H1 (cell line): ENCODE data around the gene INPP5J. TPM values are rescaled to one million over a fixed set of nuclear protein-coding genes. Genes with fewer than 3 reads are reported as not detected.

Experiments used
- CTCF ChIA-PET: fragments of 300-600 bp; sonication (Branson Sonifier 250); formaldehyde crosslinking; loops from one replicate; lab custom pipeline; 2021; ENCODE audit not compliant: partially characterized antibody; lab: Charles Lee
- POLR2A ChIA-PET: fragments of 300-600 bp; sonication (Branson Sonifier 250); formaldehyde crosslinking; loops from one replicate; lab custom pipeline; 2021; ENCODE audit warnings: inconsistent platforms; ENCODE audit not compliant: partially characterized antibody; lab: Charles Lee
- DNase-seq, 2 experiments: peaks; one replicate each; pipeline versions ENCODE4 v3.0.0 to v3.0.0-alpha.2; 2010 to 2022; ENCODE audit warnings: low spot score in 2 of 2, low read depth in 1 of 2, mixed read lengths in 1 of 2
- FAIRE-seq: peaks from 2 replicates; lab custom pipeline; 2011; peaks lifted over from hg19 to GRCh38; lab: Jason Lieb, UNC
- H2AFZ ChIP-seq: 2 replicates; pipeline ENCODE4 v1.8.1; 2012; ENCODE audit warnings: low read length, inconsistent platforms
- H2AK5ac ChIP-seq: 2 replicates; pipeline ENCODE4 v1.6.1; 2013; ENCODE audit warnings: low read depth, low read length
- H2BK120ac ChIP-seq: replicated peaks from 2 replicates; pipeline ENCODE3; 2013; ENCODE audit warnings: low read depth, low read length, inconsistent platforms
- H2BK12ac ChIP-seq: 2 replicates; pipeline ENCODE4 v1.6.1; 2013; ENCODE audit warnings: low read depth, low read length
- H2BK15ac ChIP-seq: 2 replicates; pipeline ENCODE4 v1.6.1; 2013; ENCODE audit warnings: low read length
- H2BK20ac ChIP-seq: 2 replicates; pipeline ENCODE4 v1.6.1; 2013; ENCODE audit warnings: low read length
- H2BK5ac ChIP-seq: 2 replicates; pipeline ENCODE4 v1.6.1; 2013; ENCODE audit warnings: low read depth, low read length
- H3K14ac ChIP-seq: 2 replicates; pipeline ENCODE4 v1.6.1; 2013; ENCODE audit warnings: inconsistent platforms; ENCODE audit not compliant: insufficient read length
- H3K18ac ChIP-seq: 2 replicates; pipeline ENCODE4 v1.6.1; 2013; ENCODE audit warnings: low read length; ENCODE audit errors: extremely low read depth
- H3K23ac ChIP-seq: 2 replicates; pipeline ENCODE4 v1.6.1; 2013; ENCODE audit warnings: inconsistent platforms; ENCODE audit not compliant: insufficient read length
- H3K23me2 ChIP-seq: 2 replicates; pipeline ENCODE4 v1.6.1; 2013; ENCODE audit warnings: low read depth, low read length
- H3K27ac ChIP-seq: 2 replicates; pipeline ENCODE4 v1.6.1; 2011; ENCODE audit warnings: low read depth, low read length, inconsistent platforms
- H3K27me3 ChIP-seq, 4 experiments: replicated peaks in 1 of 4; 1 replicate in 1 of 4; 2 replicates in 3 of 4; pipeline versions ENCODE4 v1.6.1 to v1.8.1; 2011 to 2013; ENCODE audit warnings: low read length in 3 of 4, mild to moderate bottlenecking in 3 of 4, inconsistent platforms in 2 of 4, mixed read lengths in 2 of 4, moderate library complexity in 1 of 4; ENCODE audit not compliant: control insufficient read depth in 3 of 4, insufficient read depth in 3 of 4; ENCODE audit errors: extremely low read depth in 1 of 4
- H3K36me3 ChIP-seq, 4 experiments: 2 replicates each; pipeline versions ENCODE4 v1.6.1 to v1.8.1; 2011 to 2013; ENCODE audit warnings: mild to moderate bottlenecking in 4 of 4, low read length in 3 of 4, moderate library complexity in 2 of 4, control low read depth in 1 of 4, inconsistent platforms in 1 of 4; ENCODE audit not compliant: insufficient read depth in 4 of 4, control insufficient read depth in 2 of 4
- H3K4ac ChIP-seq: replicated peaks from 2 replicates; pipeline ENCODE3; 2013; ENCODE audit warnings: low read length, low read depth, mixed read lengths, inconsistent platforms; ENCODE audit not compliant: insufficient read length
- H3K4me1 ChIP-seq, 4 experiments: replicated peaks in 1 of 4; 1 replicate in 1 of 4; 2 replicates in 3 of 4; pipeline versions ENCODE4 v1.6.1 to v1.8.1; 2011 to 2013; ENCODE audit warnings: low read length in 3 of 4, inconsistent platforms in 2 of 4, mixed read lengths in 1 of 4; ENCODE audit not compliant: insufficient read depth in 4 of 4, control insufficient read depth in 3 of 4
- H3K4me2 ChIP-seq, 2 experiments: 2 replicates each; pipeline versions ENCODE4 v1.6.1 to v1.8.1; 2011 to 2013; ENCODE audit warnings: low read depth in 2 of 2, low read length in 2 of 2, control low read depth in 1 of 2, inconsistent platforms in 1 of 2, mild to moderate bottlenecking in 1 of 2; ENCODE audit not compliant: insufficient read depth in 1 of 2
- H3K4me3 ChIP-seq, 4 experiments: fragments of 200-600, 300-600 bp in 1 of 4; sonication (generic), shearing (Covaris generic), sonication (Bioruptor Twin) in 1 of 4; 2 replicates each; pipeline versions ENCODE4 v1.5.1 to v1.8.1; 2011 to 2016; ENCODE audit warnings: low read length in 4 of 4, low read depth in 3 of 4, control low read depth in 2 of 4, inconsistent platforms in 2 of 4, mild to moderate bottlenecking in 2 of 4, mixed read lengths in 1 of 4, moderate library complexity in 1 of 4; ENCODE audit not compliant: insufficient read depth in 2 of 4; ENCODE audit errors: extremely low read depth in 1 of 4
- H3K56ac ChIP-seq: replicated peaks from 2 replicates; pipeline ENCODE3; 2013; ENCODE audit warnings: low read depth, mild to moderate bottlenecking, mixed read lengths, low read length, inconsistent platforms; ENCODE audit not compliant: insufficient read length
- H3K79me1 ChIP-seq: 2 replicates; pipeline ENCODE4 v1.6.1; 2013; ENCODE audit warnings: low read depth, low read length, control low read depth
- H3K79me2 ChIP-seq, 2 experiments: 2 replicates each; pipeline versions ENCODE4 v1.6.1 to v1.8.1; 2012 to 2013; ENCODE audit warnings: low read length in 2 of 2, mild to moderate bottlenecking in 2 of 2, inconsistent platforms in 1 of 2; ENCODE audit not compliant: insufficient read depth in 2 of 2, control insufficient read depth in 1 of 2
- H3K9ac ChIP-seq, 4 experiments: replicated peaks in 1 of 4; 1 replicate in 1 of 4; 2 replicates in 3 of 4; pipeline versions ENCODE4 v1.6.1 to v1.8.1; 2011 to 2013; ENCODE audit warnings: low read depth in 3 of 4, low read length in 3 of 4, control low read depth in 2 of 4, mild to moderate bottlenecking in 2 of 4, moderate library complexity in 2 of 4, inconsistent platforms in 1 of 4; ENCODE audit errors: extremely low read depth in 1 of 4
- H3K9me3 ChIP-seq, 2 experiments: 2 replicates each; pipeline versions ENCODE4 v1.6.1 to v1.8.1; 2012 to 2013; ENCODE audit warnings: mild to moderate bottlenecking in 2 of 2, moderate library complexity in 2 of 2, control low read depth in 1 of 2, inconsistent platforms in 1 of 2, low read depth in 1 of 2, low read length in 1 of 2, mixed read lengths in 1 of 2; ENCODE audit not compliant: insufficient read depth in 2 of 2
- H4K20me1 ChIP-seq, 2 experiments: replicated peaks in 1 of 2; 2 replicates each; pipeline versions ENCODE3 to v1.8.1; 2011 to 2013; ENCODE audit warnings: inconsistent platforms in 2 of 2, low read length in 2 of 2, mild to moderate bottlenecking in 1 of 2; ENCODE audit not compliant: insufficient read depth in 2 of 2, control insufficient read depth in 1 of 2
- H4K5ac ChIP-seq: 2 replicates; pipeline ENCODE4 v1.6.1; 2013; ENCODE audit warnings: low read length, low read depth, mixed read lengths, inconsistent platforms; ENCODE audit not compliant: insufficient read length
- H4K8ac ChIP-seq: 2 replicates; pipeline ENCODE4 v1.8.0; 2013; ENCODE audit warnings: mild to moderate bottlenecking, moderate library complexity, low read length, inconsistent platforms; ENCODE audit not compliant: insufficient read depth; ENCODE audit errors: extremely low read depth
- H4K91ac ChIP-seq: replicated peaks from 2 replicates; pipeline ENCODE3; 2013; ENCODE audit warnings: low read length, mixed read lengths, inconsistent platforms; ENCODE audit not compliant: insufficient read length
- CBX5 ChIP-seq: fragments of 300-800, 300-1000 bp; sonication (generic); IDR thresholded peaks from 2 replicates; pipeline ENCODE4 v1.7.1; 2016; ENCODE audit warnings: antibody characterized with exemption, low read length, low read depth
- CBX8 ChIP-seq: fragments of 300-800, 300-1000 bp; sonication (generic); IDR thresholded peaks from 2 replicates; pipeline ENCODE4 v1.7.1; 2016; ENCODE audit warnings: low read depth, low read length, borderline replicate concordance
- CHD2 ChIP-seq: IDR thresholded peaks from 2 replicates; pipeline ENCODE4 v1.6.1; 2012; ENCODE audit warnings: low read length, improper control_type of control experiment
- CTBP2 ChIP-seq: IDR thresholded peaks from 2 replicates; pipeline ENCODE4 v1.7.0; 2011; ENCODE audit warnings: borderline replicate concordance, mild to moderate bottlenecking, moderate library complexity, mixed read lengths, low read length; ENCODE audit not compliant: insufficient read depth, insufficient read length
- EZH2 ChIP-seq: fragments of 200-600 bp; sonication (generic); IDR thresholded peaks from 2 replicates; pipeline ENCODE4 v1.7.1; 2012; ENCODE audit warnings: low read depth, mild to moderate bottlenecking, moderate library complexity, low read length, inconsistent platforms; ENCODE audit not compliant: severe bottlenecking
- JUND ChIP-seq: IDR thresholded peaks from 2 replicates; pipeline ENCODE4 v1.6.1; 2011; ENCODE audit warnings: mild to moderate bottlenecking, improper control_type of control experiment, low read length
- NRF1 ChIP-seq: IDR thresholded peaks from 2 replicates; pipeline ENCODE4 v1.6.1; 2011; ENCODE audit warnings: mild to moderate bottlenecking, low read depth, low read length, improper control_type of control experiment
- WGBS, 2 experiments: shearing (Covaris generic) in 1 of 2; methylation state at CpG; one replicate each; pipeline versions ENCODE4 v1.1.6 to v1.1.7; 2013 to 2015; ENCODE audit warnings: low lambda C conversion rate in 2 of 2, mixed read lengths in 2 of 2, inconsistent platforms in 1 of 2, low coverage in 1 of 2, missing lambda C conversion rate in 1 of 2; ENCODE audit not compliant: insufficient replicate concordance in 2 of 2, insufficient coverage in 1 of 2, insufficient read length in 1 of 2; ENCODE audit errors: extremely low coverage in 1 of 2, missing lambda C conversion rate in 1 of 2; 5-methylcytosine and 5-hydroxymethylcytosine counted together
- polyA plus RNA-seq, 7 experiments: library from polyadenylated mRNA; depleted of rRNA in 3 of 7; stranded (reverse) in 5 of 7; unstranded in 2 of 7; fragments of >200 nt in 5 of 7; fragments of 200-250 nt in 2 of 7; gene quantifications; 1 replicate in 5 of 7; 2 replicates in 1 of 7; 4 replicates in 1 of 7; pipeline versions ENCODE4 v1.2.1 to v1.2.3, GENCODE V29; 2011 to 2013; ENCODE audit warnings: missing spikeins in 2 of 7, mixed read lengths in 2 of 7
- total RNA-seq: library from RNA; stranded (reverse); fragmentation: NEBNext Ultra II Directional; extraction: Animal tissue kit (Norgen Biotek cat#: 25700); gene quantifications from 2 replicates; pipeline ENCODE4 v1.2.1, GENCODE V29; 2021

The INPP5J gene
- total and polyA plus RNA-seq, 2 of the 8 experiments (the other 6 are each of a cell fraction or from before 2014, with no cell fraction given), result 5.4 to 6.0 TPM

DNA sequence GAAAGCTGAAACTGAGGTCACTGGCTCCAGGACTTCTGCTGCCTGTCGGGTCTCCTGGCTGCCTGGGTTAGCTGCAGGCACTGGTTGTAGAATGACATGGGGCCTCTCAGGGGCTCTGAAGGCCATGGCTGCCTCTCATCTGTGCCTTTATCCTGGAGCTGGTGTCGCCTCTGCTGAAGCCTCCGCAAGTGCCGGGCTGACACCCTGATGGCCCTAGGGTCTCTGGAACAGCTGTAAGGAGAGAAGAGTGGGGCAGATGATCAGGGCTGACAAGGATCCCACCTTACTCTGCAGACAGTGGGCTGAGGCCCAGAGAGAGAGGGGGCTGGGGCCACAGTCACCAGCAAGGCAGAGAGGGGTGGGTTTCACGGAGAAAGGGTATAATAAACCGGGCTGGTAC is 12.9 kb downstream of the INPP5J start:
- Histone ChIP-seq H3K4ac (no peak overlapping the region), H3K23ac (no peak overlapping the region), H3K4me2 (no peak overlapping the region), H4K5ac (no peak overlapping the region), H2BK120ac (no peak overlapping the region), H3K36me3 (peaks cover 10 to 29% (median 18%) of the 10 kb centered on the region in 4 experiments; a peak in 7 of 8 replicates), H3K56ac (no peak overlapping the region), H4K8ac (no peak overlapping the region), H3K18ac (no peak overlapping the region), H3K4me3 (no peak overlapping the region), H2BK20ac (no peak overlapping the region), H3K14ac (no peak overlapping the region), H3K27me3 (no peaks in the 10 kb centered on the region), H3K4me1 (peaks cover 7 to 20% (median 11%) of the 10 kb centered on the region in 4 experiments), H2AFZ (no peak overlapping the region), H3K79me1 (peaks cover 15% of the 10 kb centered on the region; the same call in 1 of the 2 replicates), H3K27ac (no peak overlapping the region), H4K20me1 (peaks cover 4 to 23% of the 10 kb centered on the region in 2 experiments), H2BK15ac (no peak overlapping the region), H3K9me3 (no peaks in the 10 kb centered on the region), H2BK5ac (no peak overlapping the region), H3K79me2 (peaks cover 0 to 20% of the 10 kb centered on the region in 2 experiments; a peak in 3 of 4 replicates), H3K9ac (no peak overlapping the region), H4K91ac (no peak overlapping the region), H2AK5ac (no peak overlapping the region), H2BK12ac (no peak overlapping the region), H3K23me2 (peaks cover 12% of the 10 kb centered on the region)
- TF ChIP-seq CTBP2 (no peak), CHD2 (no peak), CBX8 (no peak), JUND (no peak), EZH2 (no peak), CBX5 (no peak), NRF1 (no peak)
- POLR2A ChIA-PET, result interaction anchor here (0.8 to 2.7 kb wide), 3 partner anchors 11 to 28 kb away, joined by 4 to 9 read pairs (median 8); partner anchors contain the start of genes INPP5J and SELENOM
- DNase-seq, result no peak
- 88% methylated on average over 6 of the region's 6 CpGs; no CpG with 5 or more reads in 1 of the 2 experiments for WGBS, 2 experiments
- no peak for FAIRE-seq
- CTCF ChIA-PET, result interaction anchor here (0.6 to 2.5 kb wide), 7 partner anchors 8 to 617 kb away, joined by 3 to 16 read pairs (median 4); partner anchors contain the start of genes INPP5J and SELENOM
